ENCODE results near the gene REEP2.
"Not testable (repeated sequence)": the region's sequence is repeated elsewhere in the genome, so short reads cannot be mapped to it uniquely, and the experiment has no call there.

The REEP2 gene

DNA sequence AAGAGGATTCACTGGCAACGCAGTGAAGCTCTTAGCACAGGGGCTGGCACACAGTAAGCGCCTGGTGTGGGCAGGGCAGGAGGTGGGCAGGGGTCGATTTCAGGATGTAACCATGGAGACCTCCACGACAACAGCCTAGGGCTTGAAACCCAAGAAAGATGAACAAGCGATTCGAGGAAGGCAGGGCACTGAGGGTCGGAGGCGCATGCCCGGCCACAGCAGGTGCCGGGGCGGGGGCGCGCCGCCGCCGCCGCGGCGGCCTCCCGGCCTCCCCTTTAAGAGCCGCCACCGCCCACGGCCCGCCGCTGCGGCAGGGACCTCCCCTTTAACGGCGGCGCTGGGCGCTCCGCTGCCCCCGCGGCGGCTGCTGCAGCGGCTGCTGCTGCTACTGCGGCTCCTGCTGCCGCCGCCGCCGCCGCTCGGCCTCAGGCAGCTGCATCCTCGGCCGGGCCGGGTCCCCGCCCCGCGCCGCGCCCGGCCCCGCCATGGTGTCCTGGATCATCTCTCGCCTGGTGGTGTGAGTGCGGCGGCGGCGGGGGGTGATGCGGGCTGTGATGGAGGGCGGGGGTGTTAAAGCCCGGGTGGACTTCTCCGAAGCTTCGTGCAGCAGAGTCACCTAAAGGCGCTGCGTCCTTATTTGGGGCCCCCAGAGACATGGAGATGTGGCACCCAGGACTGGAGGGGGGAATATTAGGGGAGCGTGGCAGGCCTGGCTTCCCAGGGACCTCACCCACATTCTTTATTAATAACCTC lies at the start of gene REEP2:
TSS of gene REEP2 (plus strand) at position 334 of the 753 bp plus-strand sequence. CDS start at position 486, 152 bp downstream.
- peak; percentile 44 to 69 for DNase-seq (ENCODE audit: low read depth in 2 of 2)

DNA sequence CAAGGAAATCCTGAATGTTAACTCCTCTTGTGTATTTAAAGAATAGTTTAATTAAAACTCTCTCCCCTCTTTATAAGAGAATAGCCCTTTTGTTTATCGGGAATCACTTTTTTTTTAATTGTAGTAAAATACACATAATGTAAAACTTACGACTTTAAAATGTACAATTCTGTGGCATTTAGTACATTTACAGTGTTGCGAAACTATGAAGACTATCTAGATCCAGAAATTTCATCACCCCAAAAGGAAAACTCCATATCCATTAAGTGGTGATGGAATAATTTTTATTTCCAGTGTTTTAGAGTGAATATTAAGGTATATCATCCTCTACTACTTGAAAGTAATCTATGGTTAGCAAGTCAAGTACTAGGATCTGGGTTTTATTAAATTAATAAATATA lies 49.5 kb upstream of the REEP2 start:
- DNase-seq (ENCODE audit: low read depth in 2 of 2), result no peak

DNA sequence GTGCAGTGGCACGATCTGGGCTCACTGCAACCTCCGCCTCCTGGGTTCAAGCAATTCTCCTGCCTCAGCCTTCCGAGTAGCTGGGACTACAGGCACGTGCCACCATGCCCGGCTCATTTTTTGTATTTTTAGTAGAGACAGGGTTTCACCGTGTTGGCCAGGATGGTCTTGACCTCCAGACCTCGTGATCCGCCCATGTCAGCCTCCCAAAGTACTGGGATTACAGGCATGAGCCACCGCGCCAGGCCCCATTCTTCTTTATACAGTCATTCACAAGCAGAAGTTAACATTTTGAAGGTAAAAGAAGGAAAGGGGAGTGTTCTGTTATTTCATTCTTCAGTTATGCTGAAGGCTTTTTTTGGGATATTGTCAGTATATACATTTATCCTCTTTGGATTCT lies 48.9 kb upstream of the REEP2 start:
- DNase-seq (ENCODE audit: low read depth in 2 of 2), result not testable (repeated sequence)

DNA sequence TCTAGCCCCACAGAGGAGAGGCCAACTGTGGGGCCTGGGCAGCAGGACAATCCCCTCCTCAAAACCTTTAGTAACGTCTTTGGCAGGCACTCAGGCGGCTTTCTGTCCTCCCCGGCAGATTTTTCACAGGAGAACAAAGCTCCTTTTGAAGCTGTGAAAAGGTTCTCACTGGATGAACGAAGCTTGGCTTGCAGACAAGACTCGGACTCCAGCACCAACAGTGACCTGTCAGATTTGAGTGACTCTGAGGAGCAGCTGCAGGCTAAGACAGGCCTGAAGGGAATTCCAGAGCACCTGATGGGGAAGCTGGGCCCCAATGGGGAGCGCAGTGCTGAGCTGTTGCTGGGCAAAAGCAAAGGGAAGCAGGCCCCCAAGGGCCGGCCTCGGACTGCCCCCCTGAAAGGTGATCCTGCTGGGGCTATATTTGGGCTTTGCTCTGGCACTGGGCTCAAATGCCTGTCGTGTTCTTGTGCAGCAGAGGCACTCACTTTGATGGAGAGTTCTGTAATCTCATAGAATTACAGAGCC lies 46.9 kb upstream of the REEP2 start:
- DNase-seq (ENCODE audit: low read depth in 2 of 2), result no peak

DNA sequence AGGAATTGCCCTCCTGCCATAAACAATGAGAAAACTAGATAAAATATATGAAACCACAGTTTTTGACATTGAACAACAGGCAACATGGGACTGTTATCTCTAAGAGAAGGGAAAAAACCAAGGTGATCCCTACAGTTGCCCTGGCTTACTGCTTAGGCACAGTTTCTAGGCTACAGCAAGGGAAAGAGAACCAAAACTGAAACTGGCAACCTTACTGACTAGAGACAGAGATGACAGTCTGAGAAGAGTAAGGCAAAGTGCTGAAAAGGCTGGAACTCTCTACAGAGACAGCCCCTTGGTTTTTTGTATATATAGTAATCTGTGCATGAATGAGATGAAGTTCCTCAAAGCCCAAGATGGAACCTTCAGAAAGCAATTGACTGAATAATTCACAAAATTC lies 36.2 kb upstream of the REEP2 start:
- no peak for DNase-seq (ENCODE audit: low read depth in 2 of 2)

GRCh38 chr5:138408023-138408422 lies 30.8 kb upstream of the REEP2 start:
- peak in 1 of 2 donors; percentile 14 for DNase-seq (ENCODE audit: low read depth in 2 of 2)

- DNase-seq (ENCODE audit: low read depth in 2 of 2), result not testable (repeated sequence)
Observed at GRCh38 chr5:138410996-138411640, 27.7 kb upstream of the REEP2 start.

GRCh38 chr5:138418444-138418843 lies 20.4 kb upstream of the REEP2 start:
- no peak for DNase-seq (ENCODE audit: low read depth in 2 of 2)

- no peak for DNase-seq (ENCODE audit: low read depth in 2 of 2)
Observed at GRCh38 chr5:138425079-138425478, 13.8 kb upstream of the REEP2 start.

- DNase-seq (ENCODE audit: low read depth in 2 of 2), result no peak
Observed at GRCh38 chr5:138435943-138436342, 2.9 kb upstream of the REEP2 start.

DNA sequence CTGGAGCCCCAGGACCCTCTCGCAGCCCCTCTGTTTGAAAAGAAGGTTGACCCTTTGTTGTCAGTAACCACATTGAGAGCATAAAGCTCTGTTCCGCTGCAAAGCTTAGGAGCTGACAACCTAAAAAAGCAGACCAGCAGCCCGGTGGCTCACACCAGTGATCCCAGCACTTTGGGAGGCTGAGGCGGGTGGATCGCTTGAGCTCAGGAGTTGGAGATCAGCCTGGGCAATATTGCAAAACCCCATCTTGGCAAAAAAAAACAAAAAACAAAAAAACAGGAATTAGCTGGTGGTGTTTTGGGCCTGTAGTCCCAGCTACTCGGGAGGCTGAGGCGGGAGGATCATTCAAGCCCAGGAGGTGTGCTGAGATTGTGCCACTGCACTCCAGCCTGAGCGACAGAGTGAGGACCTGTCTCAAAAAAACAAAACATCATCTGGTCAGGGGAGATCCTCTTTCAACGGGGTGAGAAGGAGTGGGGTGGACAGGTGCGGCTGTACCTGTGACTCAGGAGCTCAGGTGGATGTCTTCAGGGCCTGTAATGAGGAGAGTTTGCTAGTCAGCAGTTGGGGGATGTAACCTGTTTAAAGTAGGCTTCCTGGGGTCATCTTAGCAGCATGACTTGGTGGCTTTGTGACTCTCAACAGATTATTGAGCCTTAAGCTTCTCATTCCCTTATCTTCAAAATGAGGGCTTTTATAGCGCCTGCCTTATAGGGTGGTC lies 694 bp upstream of the REEP2 start:
- DNase-seq (ENCODE audit: low read depth in 2 of 2), result no peak

DNA sequence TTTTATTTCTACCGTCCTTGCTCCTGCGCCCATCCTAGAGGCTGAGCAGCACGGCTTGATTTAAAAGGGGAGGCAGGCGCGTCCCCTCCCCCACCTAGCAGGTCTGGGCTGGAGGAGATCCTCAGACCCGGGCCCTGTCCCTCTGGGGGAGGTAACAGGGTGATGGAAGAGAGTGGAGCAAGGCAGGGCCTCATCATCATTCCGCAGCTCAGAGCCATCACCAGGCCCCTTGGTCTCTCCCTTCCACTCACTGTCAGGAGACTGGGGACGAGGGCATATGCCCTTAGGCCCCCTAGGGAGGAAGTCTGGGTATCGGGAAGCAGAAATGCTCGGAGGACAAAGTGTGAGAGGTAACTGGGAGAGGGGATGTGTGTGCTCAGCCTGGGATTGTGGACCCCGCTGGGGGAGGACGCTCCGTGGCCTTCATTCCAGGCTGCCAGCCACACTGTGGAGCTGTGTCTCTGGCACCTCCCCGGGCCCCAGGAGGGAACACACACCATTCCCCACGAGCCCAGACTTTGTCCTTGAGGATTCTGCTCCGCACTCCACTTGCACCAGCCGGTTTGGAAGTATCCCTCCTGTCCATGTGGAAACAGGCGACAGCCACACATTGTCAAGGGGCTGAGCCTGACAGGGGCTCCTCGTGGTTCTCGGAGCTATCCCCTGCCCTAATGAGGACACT lies 761 bp downstream of the REEP2 start:
- no peak for DNase-seq (ENCODE audit: low read depth in 2 of 2)

GRCh38 chr5:138440159-138441073 lies 1.6 kb downstream of the REEP2 start:
- DNase-seq (ENCODE audit: low read depth in 2 of 2), result no peak

DNA sequence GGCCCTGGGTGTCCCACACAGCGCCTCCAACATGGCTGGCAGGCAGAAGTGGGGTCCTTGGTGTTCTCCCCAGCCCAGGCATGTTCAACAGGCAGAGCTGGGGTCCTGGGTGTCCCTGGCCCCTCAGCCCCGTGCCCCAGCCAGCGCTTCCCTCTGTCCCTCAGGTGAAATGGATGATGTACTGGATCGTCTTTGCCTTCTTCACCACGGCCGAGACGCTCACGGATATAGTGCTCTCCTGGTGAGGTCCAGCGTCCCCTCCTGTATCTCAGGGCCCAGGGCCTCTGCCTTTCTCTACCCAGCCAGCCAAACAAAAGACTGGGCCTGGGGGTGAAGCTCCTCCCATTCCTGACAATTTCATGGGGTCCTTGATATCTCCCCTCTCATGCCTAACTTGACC lies 2.4 kb downstream of the REEP2 start:
- DNase-seq (ENCODE audit: low read depth in 2 of 2), result no peak

DNA sequence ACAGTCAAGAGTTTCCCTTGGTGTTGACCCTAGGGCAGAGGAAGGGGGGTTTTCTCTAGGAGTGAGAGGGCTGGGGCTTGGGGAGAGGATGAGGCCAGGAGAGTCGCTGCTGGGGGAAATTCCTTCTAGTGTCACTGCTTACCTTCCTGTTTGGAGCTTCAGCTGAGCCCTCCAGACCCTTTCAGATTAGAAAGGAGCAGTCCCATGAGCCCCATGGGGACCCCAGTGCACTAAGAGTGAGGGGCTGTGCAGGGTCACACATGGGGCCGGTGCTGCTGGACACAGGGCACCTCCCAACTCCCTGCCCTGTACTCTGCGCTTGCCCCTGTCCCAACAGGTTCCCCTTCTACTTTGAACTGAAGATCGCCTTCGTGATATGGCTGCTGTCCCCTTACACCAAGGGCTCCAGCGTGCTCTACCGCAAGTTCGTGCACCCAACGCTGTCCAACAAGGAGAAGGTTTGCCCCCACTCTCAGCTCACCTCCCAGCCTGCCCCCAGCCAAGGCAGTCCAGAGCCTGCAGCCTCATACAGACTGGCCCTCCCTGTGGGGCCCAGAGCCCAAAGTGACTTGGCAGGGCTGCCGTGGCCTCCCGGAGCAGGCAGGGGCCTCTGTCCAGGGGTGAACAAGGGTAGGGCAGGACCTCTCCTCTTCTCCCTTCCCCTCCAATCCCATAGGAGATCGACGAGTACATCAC lies 5.4 kb downstream of the REEP2 start:
- no peak for DNase-seq (ENCODE audit: low read depth in 2 of 2)

GRCh38 chr5:138444774-138445546 lies 6.1 kb downstream of the REEP2 start:
- DNase-seq (ENCODE audit: low read depth in 2 of 2), result no peak

- DNase-seq (ENCODE audit: low read depth in 2 of 2), result no peak
Observed at GRCh38 chr5:138445547-138446271, 6.9 kb downstream of the REEP2 start.

DNA sequence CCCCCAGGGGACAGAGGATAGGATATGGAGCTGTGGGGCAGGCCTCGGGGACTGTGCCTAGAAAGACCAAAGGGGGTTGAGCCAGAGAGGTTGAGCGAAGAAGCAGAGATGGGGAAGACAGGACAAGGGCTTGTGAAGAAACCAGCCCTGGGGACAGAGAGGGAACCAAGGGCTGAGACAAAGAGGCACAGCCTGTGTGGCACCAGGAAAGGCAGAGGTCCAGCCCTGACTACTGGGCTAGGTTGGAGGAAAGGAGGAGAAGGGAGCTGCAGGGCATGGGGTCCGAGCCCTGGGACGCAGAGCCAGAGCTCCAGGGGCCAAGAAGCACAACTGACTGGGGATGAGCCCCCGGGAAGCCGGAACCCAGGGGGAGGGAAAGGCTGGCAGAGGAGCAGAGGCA lies 9.2 kb downstream of the REEP2 start:
- no peak for DNase-seq (ENCODE audit: low read depth in 2 of 2)
